GM12878 (cell line): ENCODE results near the gene VCP. TPM values are rescaled to one million over a fixed set of nuclear protein-coding genes. Genes with fewer than 3 reads are reported as not detected.

Source experiments
- EED ChIP-seq: sonication (generic); IDR thresholded peaks from 2 replicates; pipeline ENCODE4 v1.6.1; 2016; ENCODE audit warnings: antibody characterized with exemption, low read depth
- IKZF2 ChIP-seq, 2 experiments: fragments of 450-650 bp; IDR thresholded peaks; 2 replicates each; pipeline ENCODE4 v1.6.1; 2017; ENCODE audit warnings: mild to moderate bottlenecking in 2 of 2, moderate library complexity in 2 of 2
- NR2C1 ChIP-seq: fragments of 450-650 bp; IDR thresholded peaks from 2 replicates; pipeline ENCODE4 v1.6.1; 2017; ENCODE audit warnings: antibody characterized with exemption, mild to moderate bottlenecking, moderate library complexity
- STAT1 ChIP-seq: fragments of 450-650 bp; conservative IDR thresholded peaks from 2 replicates; pipeline ENCODE4 v1.6.1; 2014; ENCODE audit warnings: antibody characterized with exemption, mild to moderate bottlenecking
- STAT3 ChIP-seq: IDR thresholded peaks from 2 replicates; pipeline ENCODE4 v1.6.1; 2011; ENCODE audit warnings: low read depth, low read length, improper control_type of control experiment
- ZBTB4 ChIP-seq: fragments of 450-650 bp; formaldehyde crosslinking; IDR thresholded peaks from 2 replicates; pipeline ENCODE4 v1.4.0; 2022; ENCODE audit warnings: mild to moderate bottlenecking, moderate library complexity
- ZNF592 ChIP-seq: fragments of 450-650 bp; IDR thresholded peaks from 2 replicates; pipeline ENCODE4 v1.6.1; 2017; ENCODE audit warnings: mild to moderate bottlenecking, moderate library complexity
- polyA plus RNA-seq, 11 experiments: library from polyadenylated mRNA; depleted of rRNA in 4 of 11; unstranded in 6 of 11; stranded (reverse) in 5 of 11; fragments of >200 nt; fragmentation: Nextera tagmentation in 4 of 11; fragmentation: Illumina TruSeq in 1 of 11; extraction: Ambion mirVana in 4 of 11; extraction: Trizol in 1 of 11; gene quantifications; 1 replicate in 1 of 11; 2 replicates in 10 of 11; pipeline versions ENCODE4 v1.2.1 to v1.2.3, GENCODE V29; 2011 to 2016; ENCODE audit warnings: inconsistent platforms in 2 of 11, missing spikeins in 2 of 11, low read depth in 1 of 11
- total RNA-seq, 4 experiments: library from RNA; depleted of rRNA in 3 of 4; stranded (reverse); fragments of >200 nt in 3 of 4; fragmentation: Illumina TruSeq in 1 of 4; extraction: Trizol in 1 of 4; gene quantifications; 2 replicates each; pipeline versions ENCODE4 v1.2.1 to v1.2.3, GENCODE V29; 2013 to 2021

VCP gene
- total and polyA plus RNA-seq, 10 of the 15 experiments (the other 5 are each of a cell fraction or from before 2014, with no cell fraction given), result 7.4 to 327 (median 244) TPM

GRCh38 chr9:35075358-35075757 is 2.9 kb upstream of the VCP start (continued):
- TF ChIP-seq ZBTB4 (CRISPR knock-in tag), result no peak
- no peak for TF ChIP-seq STAT3
- TF ChIP-seq ZNF592, result no peak
- TF ChIP-seq STAT1, result no peak
- no peak for TF ChIP-seq EED
- TF ChIP-seq IKZF2 (IDR thresholded peaks at IDR 0.05), result no peak
- TF ChIP-seq NR2C1, result no peak
